ENCODE results near the gene ZBTB8OS.
A peak's percentile ranks its signal among the peaks of the same experiment; 100 is the strongest.
"Not testable (repeated sequence)": the region's sequence is repeated elsewhere in the genome, so short reads cannot be mapped to it uniquely, and the experiment has no call there.

ZBTB8OS gene

DNA sequence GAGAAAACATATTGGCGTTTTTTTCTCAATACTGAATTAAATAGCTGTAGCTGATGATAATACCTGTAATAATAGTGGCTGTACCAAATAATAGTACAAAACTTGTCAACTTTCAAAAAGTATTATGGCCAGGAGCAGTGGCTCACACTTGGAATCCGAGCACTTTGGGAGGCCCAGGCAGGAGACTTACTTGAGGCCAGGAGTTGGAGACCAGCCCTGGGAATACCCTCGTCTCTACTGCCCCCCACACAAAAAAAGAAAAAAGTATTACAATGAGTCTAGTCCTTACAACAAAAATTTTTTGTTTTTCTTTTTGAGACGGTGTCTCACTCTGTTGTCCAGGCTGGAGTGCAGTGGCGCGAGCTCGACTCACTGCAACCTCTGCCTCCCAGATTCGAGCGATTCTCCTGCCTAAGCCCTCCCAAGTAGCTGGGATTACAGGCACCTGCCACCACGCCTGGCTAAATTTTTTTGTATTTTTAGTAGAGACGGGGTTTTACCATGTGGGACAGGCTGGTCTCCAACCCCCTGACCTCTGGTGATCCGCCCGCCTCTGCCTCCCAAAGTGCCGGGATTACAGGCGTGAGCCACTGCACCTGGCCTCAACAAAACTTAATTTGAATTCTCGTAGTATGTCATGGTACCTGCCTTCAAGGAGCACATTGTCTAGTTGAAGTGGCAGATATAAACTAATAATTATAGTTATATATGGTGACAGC, 2.1 kb upstream of the ZBTB8OS start:
- in situ Hi-C loops (cut with HindIII; ENCODE audit: low pct_ligation_motif_present, low pct_unique_long_range_greater_than_20kb, low sequenced_read_pairs) = no loop called here
- no peak for DNase-seq

- in situ Hi-C loops (cut with HindIII; ENCODE audit: low pct_ligation_motif_present, low pct_unique_long_range_greater_than_20kb, low sequenced_read_pairs) = no loop called here
- DNase-seq = peak; percentile 51
These were observed 1.2 kb upstream of the ZBTB8OS start for GRCh38 chr1:32651461-32652073.

DNA sequence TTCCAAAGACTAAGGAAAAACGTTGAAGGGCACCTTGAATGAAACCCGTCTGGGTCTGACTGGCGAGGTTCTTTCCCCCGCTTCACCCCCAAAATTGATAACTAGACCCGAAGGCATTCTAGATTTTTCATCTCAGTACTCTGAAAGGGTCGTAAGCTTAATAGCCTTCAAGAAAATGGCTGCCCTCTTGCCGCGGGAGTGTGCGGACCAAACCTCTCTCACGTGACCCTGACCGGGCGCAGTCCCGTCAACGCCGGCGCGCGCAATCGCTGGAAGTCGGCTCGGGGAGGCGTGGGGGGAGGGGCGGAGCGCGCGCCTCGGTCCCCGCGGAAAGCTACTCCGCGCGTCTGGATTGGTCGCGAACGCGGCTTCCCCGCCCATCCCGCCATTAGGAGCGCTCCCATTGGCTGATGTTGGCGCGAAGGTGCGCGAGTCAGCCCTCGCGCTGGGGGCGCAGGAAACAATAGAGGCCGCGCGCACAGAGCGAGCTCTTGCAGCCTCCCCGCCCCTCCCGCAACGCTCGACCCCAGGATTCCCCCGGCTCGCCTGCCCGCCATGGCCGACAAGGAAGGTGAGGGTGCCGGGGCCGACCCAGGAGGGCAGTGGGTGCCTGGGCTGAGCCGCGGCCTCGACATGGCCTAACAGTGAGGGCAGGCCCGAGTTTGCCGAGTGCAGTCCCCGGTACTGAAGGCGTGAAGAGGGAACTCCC, 556 bp upstream of the ZBTB8OS start, which contains the start of gene RBBP4:
Gene RBBP4, plus strand, starts transcription at position 457 of the 709 bp plus-strand sequence. Its CDS starts 99 bp downstream, at position 556.
- in situ Hi-C loops (cut with HindIII; ENCODE audit: low pct_ligation_motif_present, low pct_unique_long_range_greater_than_20kb, low sequenced_read_pairs) = no loop called here
- peak; percentile 95 for DNase-seq

DNA sequence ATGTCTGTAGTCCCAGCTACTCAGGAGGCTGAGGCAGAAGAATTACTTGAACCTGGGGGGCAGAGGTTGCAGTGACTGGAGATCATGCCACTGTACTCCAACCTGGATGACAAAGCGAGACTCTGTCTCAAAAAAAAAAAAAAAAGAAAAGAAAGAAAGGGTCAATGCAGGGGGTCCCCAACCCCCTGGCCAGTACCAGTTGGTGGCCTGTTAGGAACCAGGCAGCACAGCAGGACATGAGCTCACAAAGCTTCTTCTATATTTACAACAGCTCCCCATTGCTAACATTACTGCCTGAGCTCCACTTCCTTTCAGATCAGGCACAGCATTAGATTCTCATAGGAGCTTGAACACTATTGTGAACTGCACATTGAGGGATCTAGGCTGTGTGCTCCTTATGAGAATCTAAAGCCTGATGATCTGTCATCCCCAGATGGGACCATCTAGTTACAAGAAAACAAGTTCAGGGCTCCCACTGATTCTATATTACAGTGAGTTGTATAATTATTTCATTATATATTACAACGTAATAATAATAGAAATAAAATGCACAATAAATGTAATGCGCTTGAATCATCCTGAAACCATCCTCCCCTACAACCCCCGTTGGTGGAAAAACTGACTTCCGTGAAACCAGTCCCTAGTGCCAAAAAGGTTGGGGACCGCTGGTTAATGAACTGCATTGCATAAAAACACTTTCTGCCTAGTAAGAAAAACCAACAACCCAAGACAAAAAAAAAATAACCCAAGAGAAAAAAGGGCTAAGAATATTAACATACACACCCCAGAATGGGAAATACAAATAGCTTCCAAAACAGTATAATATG, 2.8 kb downstream of the ZBTB8OS start:
- in situ Hi-C loops (cut with HindIII; ENCODE audit: low pct_ligation_motif_present, low pct_unique_long_range_greater_than_20kb, low sequenced_read_pairs) = no loop called here
- no peak for DNase-seq

DNA sequence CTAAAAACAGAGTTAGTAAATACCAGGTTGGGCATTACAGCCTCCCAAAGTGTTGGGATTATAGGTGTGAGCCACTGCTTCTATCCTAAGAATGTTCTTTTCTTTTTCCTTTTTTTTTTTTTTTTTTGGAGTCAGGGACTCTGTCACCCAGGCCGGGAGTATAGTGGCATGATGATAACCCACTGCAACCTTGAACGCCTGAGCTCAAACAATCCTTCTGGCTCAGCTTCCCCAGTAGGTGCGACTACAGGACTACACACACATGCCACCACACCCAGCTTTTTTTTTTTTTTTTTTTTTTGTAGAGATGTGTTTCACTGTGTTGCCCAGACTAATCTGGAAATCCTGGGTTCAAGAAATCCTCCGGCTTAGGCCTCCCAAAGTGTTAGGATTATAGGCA, 5.9 kb downstream of the ZBTB8OS start:
- in situ Hi-C loops (cut with HindIII; ENCODE audit: low pct_ligation_motif_present, low pct_unique_long_range_greater_than_20kb, low sequenced_read_pairs) = no loop called here
- no peak for DNase-seq

DNA sequence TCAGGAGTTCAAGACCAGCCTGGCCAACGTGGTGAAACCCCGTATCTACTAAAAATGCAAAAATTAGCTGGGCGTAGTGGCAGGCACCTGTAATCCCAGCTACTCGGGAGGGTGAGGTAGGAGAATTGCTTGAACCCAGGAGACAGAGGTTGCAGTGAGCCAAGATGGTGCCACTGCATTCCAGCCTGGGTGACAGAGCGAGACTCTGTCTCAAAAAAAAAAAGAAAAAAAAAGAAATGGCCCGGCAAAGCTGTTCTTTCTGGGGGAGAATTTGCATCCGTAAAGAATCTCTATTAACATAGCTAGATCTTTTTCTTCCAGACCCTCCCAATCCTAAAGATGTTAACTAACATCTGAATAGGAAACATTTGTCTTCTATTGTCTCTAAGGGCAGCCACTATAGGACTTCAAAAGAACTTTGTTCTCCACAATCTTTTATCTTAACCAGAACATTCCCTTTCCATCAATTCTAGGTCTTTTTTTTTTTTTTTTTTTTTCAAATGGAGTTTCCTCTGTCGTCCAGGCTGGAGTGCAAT, 8.0 kb downstream of the ZBTB8OS start:
- DNase-seq; in situ Hi-C loops (cut with HindIII; ENCODE audit: low pct_ligation_motif_present, low pct_unique_long_range_greater_than_20kb, low sequenced_read_pairs): not testable (repeated sequence)

DNA sequence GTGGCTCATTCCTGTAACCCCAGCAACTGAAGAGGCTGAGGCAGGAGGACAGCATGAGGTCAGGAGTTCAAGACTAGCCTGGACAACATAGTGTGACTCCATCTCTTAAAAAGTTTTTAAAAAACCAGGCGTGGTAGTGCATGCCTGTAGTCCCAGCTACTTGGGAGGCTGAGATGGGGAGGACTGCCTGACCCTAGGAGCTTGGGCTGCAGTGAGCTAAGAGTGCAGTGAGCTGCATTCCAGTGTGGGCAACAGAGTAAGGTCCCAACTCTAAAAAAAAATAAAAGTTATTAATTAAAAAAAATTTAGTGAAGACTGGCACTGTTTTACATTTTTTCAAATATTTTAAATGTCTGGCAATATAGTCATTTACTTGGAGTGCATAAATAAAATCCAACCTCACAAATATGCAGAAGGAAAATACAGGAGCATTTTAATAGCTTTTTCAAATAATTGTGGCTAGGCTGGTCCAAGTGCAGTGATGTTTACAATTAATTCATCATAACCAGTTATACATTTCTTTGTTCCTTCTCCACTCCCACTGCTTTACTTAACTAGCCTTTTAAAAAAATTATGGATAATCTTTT, 10.8 kb downstream of the ZBTB8OS start:
- in situ Hi-C loops (cut with HindIII; ENCODE audit: low pct_ligation_motif_present, low pct_unique_long_range_greater_than_20kb, low sequenced_read_pairs) = no loop called here

DNA sequence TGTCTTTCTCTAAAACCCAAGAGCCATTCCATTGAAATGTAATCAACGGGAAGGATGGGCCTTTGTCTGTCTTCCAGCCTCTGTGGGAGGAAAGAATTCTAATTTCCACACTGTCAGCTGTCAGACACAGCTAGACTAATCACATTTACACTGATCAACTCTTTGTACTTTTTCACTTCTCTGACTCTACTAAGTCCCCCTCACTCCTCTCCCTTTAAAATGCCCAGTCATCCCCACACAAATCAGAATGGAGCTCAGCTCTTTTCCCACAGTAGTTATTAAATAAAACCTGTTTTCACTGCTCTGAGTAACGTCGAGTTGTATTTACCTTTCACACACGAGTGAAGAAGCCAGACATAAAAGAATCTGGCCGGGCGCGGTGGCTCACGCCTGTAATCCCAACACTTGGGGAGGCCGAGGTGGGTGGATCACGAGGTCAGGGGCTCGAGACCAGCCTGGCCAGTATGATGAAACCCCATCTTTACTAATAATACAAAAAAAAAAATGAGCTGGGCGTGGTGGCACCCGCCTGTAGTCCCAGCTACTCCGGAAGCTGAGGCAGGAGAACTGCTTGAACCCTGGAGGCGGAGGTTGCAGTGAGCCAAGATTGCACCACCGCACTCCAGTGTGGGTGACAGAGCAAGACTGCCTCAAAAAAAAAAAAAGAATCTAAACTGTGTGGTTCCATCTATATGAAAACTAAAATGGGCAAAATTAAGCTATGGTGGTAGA, 13.3 kb downstream of the ZBTB8OS start:
- in situ Hi-C loops (cut with HindIII; ENCODE audit: low pct_ligation_motif_present, low pct_unique_long_range_greater_than_20kb, low sequenced_read_pairs) = no loop called here
- no peak for DNase-seq

More for the DNA sequence above, 10.8 kb downstream of the ZBTB8OS start:
- no peak for DNase-seq

DNA sequence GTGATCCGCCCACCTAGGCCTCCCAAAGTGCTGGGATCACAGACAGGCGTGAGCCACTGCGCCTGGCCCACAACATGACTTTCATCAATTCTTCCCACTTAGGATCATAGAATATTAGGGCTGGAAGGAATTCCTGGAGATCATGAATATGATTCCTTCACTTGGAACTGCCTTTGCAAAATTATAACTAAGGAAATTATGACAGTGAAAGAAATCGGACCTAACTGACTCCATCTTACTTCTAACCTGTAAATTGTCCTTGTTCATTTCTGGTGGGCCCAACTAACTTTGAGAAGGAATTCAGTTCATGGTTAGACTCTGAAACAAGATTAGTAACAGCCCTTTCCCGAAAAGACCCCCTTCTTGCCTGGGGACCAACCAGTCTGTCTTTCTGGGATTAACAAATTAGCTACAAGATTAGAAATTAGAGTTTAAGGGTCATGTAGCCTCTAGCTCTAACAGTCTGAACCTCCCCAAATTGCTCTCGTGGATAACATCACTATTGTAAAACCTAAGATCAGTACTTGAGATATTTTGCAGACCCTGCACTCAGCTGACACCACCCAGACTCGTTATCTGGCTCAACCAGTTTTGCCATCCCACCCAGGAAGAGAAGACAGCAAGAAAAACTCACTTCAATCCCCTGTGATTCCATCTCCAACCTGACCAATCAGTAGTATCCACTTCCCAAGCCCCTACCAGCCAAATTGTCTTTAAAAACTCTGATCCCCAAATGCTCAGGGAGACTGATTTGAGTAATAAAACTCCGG, 14.7 kb downstream of the ZBTB8OS start:
- in situ Hi-C loops (cut with HindIII; ENCODE audit: low pct_ligation_motif_present, low pct_unique_long_range_greater_than_20kb, low sequenced_read_pairs) = no loop called here
- no peak for DNase-seq

DNA sequence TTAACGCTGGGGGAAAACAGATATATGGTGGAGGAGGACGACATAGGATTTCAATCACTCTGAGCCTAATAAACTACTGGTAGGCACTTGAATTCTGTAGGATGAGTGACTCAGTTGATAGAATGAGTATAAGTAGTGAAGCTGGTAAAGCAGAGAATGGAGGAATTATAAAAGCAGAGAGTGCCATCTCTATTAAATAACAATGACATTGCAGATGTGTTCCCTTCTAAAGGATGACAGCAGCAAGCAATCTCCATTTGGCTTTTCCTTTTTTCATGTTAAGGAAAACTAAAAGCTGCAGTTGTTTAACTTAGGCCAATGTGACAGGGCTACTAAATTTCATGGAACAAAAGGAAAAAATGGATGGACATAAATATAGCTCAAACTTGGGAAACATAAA, 17.5 kb downstream of the ZBTB8OS start:
- in situ Hi-C loops (cut with HindIII; ENCODE audit: low pct_ligation_motif_present, low pct_unique_long_range_greater_than_20kb, low sequenced_read_pairs) = no loop called here
- DNase-seq = no peak

- in situ Hi-C loops (cut with HindIII; ENCODE audit: low pct_ligation_motif_present, low pct_unique_long_range_greater_than_20kb, low sequenced_read_pairs); DNase-seq: not testable (repeated sequence)
These were observed 20.2 kb downstream of the ZBTB8OS start for GRCh38 chr1:32630173-32630572.

DNA sequence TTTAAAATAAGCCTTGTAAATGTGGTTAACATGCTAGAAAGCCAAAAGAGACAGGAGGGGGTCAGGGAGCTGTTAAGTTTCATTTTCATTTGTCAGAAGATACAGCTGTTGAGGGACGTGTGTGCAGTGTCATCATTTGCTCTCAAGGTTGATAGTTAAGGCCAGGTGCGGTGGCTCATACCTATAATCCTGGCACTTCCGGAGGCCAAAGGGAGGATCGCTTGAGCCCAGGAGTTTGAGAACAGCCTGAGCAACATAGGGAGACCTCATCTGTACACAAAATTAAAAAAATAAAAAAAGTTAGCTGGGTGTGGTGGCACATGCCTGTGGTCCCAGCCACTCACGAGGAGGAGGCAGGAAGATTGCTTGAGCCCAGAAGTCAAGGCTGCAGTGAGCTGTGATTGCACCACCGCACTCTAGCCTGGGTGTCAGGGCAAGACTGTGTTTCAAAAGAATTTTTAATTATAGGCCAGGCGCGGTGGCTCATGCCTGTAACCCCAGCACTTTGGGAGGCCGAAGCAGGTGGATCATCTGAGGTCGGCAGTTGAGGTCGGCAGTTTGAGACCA, 22.7 kb downstream of the ZBTB8OS start:
- no peak for DNase-seq

DNA sequence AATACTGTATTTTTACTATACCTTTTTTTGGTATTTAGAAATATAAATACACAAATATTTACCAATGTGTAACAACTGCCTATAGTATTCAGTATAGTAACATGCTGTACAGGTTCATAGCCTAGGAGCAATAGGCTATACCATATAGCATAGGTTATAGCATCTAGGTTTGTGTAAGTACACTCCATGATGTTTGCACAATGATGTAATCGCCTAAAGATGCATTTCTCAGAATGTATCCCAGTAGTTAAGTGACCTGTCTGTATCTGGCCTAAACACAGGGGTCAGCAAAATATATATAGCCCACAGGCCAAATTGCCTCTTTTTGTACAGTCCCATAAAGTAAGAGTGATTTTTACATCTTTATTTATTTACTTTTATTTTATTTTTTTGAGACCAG, 24.2 kb downstream of the ZBTB8OS start:
- in situ Hi-C loops (cut with HindIII; ENCODE audit: low pct_ligation_motif_present, low pct_unique_long_range_greater_than_20kb, low sequenced_read_pairs) = no loop called here
- DNase-seq = no peak

More for the DNA sequence above, 22.7 kb downstream of the ZBTB8OS start:
- in situ Hi-C loops (cut with HindIII; ENCODE audit: low pct_ligation_motif_present, low pct_unique_long_range_greater_than_20kb, low sequenced_read_pairs) = no loop called here

DNA sequence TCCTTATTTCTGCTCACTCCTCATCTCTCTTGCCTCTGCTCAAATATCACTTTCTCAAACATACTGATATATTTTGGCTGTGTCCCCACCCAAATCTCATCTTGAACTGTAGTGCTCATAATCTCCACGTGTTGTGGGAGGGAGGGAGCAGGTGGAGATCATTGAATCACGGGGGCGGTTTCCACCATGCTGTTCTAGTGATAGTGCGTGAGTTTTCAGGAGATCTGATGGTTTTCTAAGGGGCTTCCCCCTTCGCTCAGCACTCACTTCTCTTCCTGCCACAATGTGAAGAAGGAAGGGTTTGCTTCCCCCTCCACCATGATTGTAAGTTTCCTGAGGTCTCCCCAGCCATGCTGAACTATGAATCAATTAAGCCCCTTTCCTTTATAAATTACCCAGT, 26.6 kb downstream of the ZBTB8OS start:
- in situ Hi-C loops (cut with HindIII; ENCODE audit: low pct_ligation_motif_present, low pct_unique_long_range_greater_than_20kb, low sequenced_read_pairs) = no loop called here
- DNase-seq = no peak

- DNase-seq = no peak
- in situ Hi-C loops (cut with HindIII; ENCODE audit: low pct_ligation_motif_present, low pct_unique_long_range_greater_than_20kb, low sequenced_read_pairs) = no loop called here
These were observed 27.3 kb downstream of the ZBTB8OS start for GRCh38 chr1:32622806-32623681.

DNA sequence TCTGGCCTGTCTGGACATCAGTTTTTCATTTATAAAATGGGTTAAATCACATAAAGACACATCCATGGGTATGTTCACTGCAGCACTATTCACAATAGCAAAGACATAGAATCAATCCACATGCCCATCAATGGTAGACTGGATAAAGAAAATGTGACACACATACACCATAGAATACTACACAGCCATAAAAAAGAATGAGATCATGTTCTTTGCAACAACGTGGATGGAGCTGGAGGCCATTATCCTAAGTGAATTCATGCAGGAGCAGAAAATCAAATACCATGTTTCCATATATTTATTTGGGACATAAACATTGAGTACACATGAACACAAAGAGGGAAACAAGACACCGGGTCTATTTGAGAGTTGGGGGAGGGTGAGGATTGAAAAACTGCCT, 28.1 kb downstream of the ZBTB8OS start:
- DNase-seq = no peak
- in situ Hi-C loops (cut with HindIII; ENCODE audit: low pct_ligation_motif_present, low pct_unique_long_range_greater_than_20kb, low sequenced_read_pairs) = no loop called here

Measured in ACHN (cell line).